ENCODE data around the gene PDZRN3.

GRCh38 chr3:73459711-73460110 is 165.0 kb downstream of the PDZRN3 start:
- TF ChIP-seq CTCF (conservative IDR thresholded peaks at IDR 0.05; ENCODE audit: low read depth, low read length) (no peak), EZH2 (IDR thresholded peaks at IDR 0.05; ENCODE audit: borderline replicate concordance, low read depth, low read length, poor library complexity, severe bottlenecking) (no peak)

All from A673 (cell line).